22Rv1 (cell line): ENCODE results near the gene PLSCR1.
"Not testable (repeated sequence)": the region's sequence is repeated elsewhere in the genome, so short reads cannot be mapped to it uniquely, and the experiment has no call there.

Source experiments
- H3K27ac ChIP-seq: fragments of 450-650 bp; 2 replicates; pipeline ENCODE4 v1.5.1; 2017
- ZFX ChIP-seq: fragments of 450-650 bp; IDR thresholded peaks from 2 replicates; pipeline ENCODE4 v1.6.1; 2017; ENCODE audit warnings: antibody characterized with exemption, borderline replicate concordance
- TF ChIP-seq, protein P1 (sequence below): fragments of 450-650 bp; IDR thresholded peaks from 2 replicates; pipeline ENCODE4 v1.5.1; 2017; ENCODE audit warnings: mild to moderate bottlenecking

PLSCR1 gene

GRCh38 chr3:146532406-146532805, 12.0 kb downstream of the PLSCR1 start:
- TF ChIP-seq, protein P1, sequence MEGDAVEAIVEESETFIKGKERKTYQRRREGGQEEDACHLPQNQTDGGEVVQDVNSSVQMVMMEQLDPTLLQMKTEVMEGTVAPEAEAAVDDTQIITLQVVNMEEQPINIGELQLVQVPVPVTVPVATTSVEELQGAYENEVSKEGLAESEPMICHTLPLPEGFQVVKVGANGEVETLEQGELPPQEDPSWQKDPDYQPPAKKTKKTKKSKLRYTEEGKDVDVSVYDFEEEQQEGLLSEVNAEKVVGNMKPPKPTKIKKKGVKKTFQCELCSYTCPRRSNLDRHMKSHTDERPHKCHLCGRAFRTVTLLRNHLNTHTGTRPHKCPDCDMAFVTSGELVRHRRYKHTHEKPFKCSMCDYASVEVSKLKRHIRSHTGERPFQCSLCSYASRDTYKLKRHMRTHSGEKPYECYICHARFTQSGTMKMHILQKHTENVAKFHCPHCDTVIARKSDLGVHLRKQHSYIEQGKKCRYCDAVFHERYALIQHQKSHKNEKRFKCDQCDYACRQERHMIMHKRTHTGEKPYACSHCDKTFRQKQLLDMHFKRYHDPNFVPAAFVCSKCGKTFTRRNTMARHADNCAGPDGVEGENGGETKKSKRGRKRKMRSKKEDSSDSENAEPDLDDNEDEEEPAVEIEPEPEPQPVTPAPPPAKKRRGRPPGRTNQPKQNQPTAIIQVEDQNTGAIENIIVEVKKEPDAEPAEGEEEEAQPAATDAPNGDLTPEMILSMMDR: no peak
- TF ChIP-seq ZFX: no peak

DNA sequence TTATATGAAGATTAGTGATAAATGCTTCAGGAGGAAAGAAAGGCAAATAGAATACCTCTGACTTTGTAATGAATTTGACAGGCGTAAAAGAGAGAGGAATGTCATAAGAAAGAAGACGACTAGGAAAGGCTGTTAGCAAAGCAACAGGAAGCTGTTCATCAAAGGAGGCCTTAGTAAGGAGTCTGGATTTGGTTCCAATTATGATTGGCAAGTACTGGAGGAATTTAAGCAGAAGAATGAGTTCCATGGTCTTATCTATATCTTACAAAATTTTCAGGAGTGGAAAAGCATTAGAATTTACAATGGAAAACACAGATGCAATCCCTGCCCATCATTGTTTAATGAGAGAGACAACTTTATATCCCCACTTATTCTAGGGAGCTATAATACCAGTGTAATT, 13.8 kb downstream of the PLSCR1 start:
- no peak for TF ChIP-seq ZFX
- TF ChIP-seq, protein P1: no peak

More at GRCh38 chr3:146532406-146532805, 12.0 kb downstream of the PLSCR1 start:
- no peak overlapping the region for H3K27ac ChIP-seq

DNA sequence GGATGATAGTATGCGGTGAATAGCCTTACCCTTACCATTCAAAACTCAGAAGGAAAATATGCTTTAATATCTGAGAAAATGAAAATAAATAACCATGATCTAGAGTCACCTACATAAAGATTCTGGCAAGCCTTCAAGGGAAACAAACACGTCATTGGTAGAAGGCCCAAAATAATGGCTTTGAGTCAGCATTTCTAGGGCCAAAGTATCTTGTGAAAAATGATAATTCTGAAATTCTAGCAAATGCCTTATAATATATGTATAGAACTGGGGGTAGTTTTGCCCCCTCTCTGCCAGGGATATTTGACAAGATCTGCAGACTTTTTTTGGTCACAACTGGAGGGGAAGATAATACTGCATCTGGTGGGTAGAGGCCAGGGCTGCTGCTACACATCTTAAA, 15.4 kb downstream of the PLSCR1 start:
- no peak overlapping the region for H3K27ac ChIP-seq
- TF ChIP-seq, protein P1: no peak
- no peak for TF ChIP-seq ZFX

More for the DNA sequence above, 13.8 kb downstream of the PLSCR1 start:
- H3K27ac ChIP-seq: no peak overlapping the region

DNA sequence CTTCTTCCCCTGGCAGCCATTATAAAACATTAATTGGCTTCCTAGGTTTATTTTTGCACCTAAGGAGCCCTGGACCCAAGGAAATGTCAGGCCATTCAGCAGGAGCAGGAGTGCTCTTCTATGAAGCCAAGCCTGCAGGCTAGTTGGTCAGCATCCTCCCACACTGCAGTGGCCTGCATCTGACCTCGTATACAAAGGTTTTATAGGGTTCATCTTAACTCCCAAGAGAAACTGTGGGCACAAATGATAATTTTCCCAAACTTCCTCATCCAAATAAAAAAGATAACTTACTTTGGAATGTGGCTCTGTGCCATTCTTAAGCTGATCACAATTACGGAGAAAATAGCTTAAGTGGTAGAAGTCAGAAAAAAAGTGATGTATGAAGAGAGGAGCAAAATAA, 19.4 kb downstream of the PLSCR1 start:
- no peak overlapping the region for H3K27ac ChIP-seq
- TF ChIP-seq ZFX: no peak
- TF ChIP-seq, protein P1: no peak

DNA sequence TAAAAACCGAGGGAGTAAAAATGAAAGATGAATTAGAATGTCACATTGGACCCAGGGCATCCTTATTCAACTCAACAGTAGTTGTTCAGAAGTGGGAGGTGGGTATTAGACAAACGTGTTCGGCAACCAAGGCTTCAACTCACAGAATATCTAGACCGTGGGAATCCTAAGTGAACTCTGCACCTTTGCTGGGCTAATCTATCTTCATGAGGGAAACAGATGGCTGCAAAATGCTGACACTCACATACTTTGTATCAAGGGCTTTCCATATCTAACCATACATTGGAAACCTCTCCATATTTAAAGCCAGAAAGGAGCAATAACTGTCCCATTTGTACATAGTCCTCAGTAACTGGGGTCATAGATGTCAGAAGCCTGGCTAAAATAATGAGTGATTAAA, 20.9 kb downstream of the PLSCR1 start:
- no peak overlapping the region for H3K27ac ChIP-seq
- no peak for TF ChIP-seq ZFX
- TF ChIP-seq, protein P1: no peak

DNA sequence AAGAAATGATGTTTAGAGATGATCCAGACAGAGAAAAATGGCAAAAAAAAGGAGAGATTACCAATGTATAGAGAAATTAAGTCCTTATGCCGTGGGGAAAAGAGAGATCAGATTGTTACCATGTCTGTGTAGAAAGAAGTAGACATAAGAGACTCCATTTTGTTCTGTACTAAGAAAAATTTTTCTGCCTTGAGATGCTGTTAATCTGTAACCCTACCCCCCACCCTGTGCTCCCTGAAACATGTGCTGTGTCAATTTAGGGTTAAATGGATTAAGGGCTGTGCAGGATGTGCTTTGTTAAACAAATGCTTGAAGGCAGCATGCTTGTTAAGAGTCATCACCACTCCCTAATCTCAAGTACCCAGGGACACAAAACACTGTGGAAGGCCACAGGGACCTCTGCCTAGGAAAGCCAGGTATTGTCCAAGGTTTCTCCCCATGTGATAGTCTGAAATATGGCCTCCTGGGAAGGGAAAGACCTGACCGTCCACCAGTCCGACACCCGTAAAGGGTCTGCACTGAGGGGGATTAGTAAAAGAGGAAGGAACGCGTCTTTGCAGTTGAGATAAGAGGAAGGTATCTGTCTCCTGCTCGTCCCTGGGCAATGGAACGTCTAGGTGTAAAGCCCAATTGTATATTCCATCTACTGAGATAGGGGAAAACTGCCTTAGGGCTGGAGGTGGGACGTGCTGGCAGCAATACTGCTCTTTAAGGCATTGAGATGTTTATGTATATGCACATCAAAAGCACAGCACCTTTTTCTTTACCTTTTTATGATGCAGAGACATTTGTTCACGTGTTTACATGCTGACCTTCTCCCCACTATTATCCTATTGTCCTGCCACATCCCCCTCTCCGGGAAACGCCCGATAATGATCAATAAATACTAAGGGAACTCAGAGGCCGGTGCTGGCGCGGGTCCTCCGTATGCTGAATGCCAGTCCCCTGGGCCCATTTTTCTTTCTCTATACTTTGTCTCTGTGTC, 21.9 kb downstream of the PLSCR1 start:
- H3K27ac ChIP-seq: not testable (repeated sequence)

DNA sequence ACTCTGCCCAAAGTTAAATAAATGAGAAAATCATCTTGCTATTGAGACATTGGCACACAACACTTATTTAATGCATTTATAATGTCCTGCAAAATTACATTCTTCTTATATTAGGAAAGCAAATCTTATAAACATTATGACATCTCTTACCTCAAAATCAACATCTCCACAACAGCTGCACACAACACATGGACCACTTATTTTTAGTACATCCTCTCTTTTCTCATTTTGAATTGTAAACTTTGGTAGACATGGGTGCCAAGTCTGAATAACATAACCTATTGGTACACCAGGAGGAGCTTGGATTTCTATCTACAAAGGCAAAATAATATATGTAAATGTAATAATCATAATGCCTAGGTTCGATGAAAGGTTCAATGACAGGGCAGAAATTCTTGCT, 23.0 kb downstream of the PLSCR1 start:
- TF ChIP-seq, protein P1: no peak
- TF ChIP-seq ZFX: no peak
- H3K27ac ChIP-seq: no peak overlapping the region
